Measurements from ENCODE around the gene ZMYM4. TPM values are rescaled to one million over a fixed set of nuclear protein-coding genes. Genes with fewer than 3 reads are reported as not detected.

Gene ZMYM4
- polyA plus RNA-seq, 1 donor from 2014 or later = 36.1 TPM

- Histone ChIP-seq H3K27me3 (ENCODE audit: insufficient read depth, low read depth, low read length) (no peaks in the 10 kb centered on the region), H3K36me3 (ENCODE audit: insufficient read depth, low read length) (no peaks in the 10 kb centered on the region), H3K4me2 (ENCODE audit: low read length) (no peak overlapping the region), H2AFZ (ENCODE audit: low read depth, low read length) (no peak overlapping the region), H3F3A (ENCODE audit: insufficient read depth, low read length, poor library complexity, severe bottlenecking) (no peaks in the 10 kb centered on the region), H3K4me3 (ENCODE audit: low read length) (no peak overlapping the region), H3K79me2 (replicated peaks; ENCODE audit: insufficient read depth, low read length) (no peaks in the 10 kb centered on the region), H4K20me1 (ENCODE audit: insufficient read depth) (no peaks in the 10 kb centered on the region), H3K9ac (ENCODE audit: low read length) (no peak overlapping the region), H3K9me2 (ENCODE audit: insufficient read depth, low read length) (no peaks in the 10 kb centered on the region), H3K27ac (ENCODE audit: low read length) (no peak overlapping the region), H3K9me3 (ENCODE audit: low read length) (no peaks in the 10 kb centered on the region)
- no peak for TF ChIP-seq POLR2AphosphoS5 (IDR thresholded peaks at IDR 0.05)
- no peak for TF ChIP-seq MXI1 (conservative IDR thresholded peaks at IDR 0.05; ENCODE audit: poor library complexity, severe bottlenecking)
- peak; percentile 89 for TF ChIP-seq RAD21 (conservative IDR thresholded peaks at IDR 0.05)
- no peak for TF ChIP-seq EP300 (conservative IDR thresholded peaks at IDR 0.05; ENCODE audit: poor library complexity, severe bottlenecking)
- TF ChIP-seq SMC3 (conservative IDR thresholded peaks at IDR 0.05; ENCODE audit: poor library complexity) = peak; percentile 91
- TF ChIP-seq, protein P1, sequence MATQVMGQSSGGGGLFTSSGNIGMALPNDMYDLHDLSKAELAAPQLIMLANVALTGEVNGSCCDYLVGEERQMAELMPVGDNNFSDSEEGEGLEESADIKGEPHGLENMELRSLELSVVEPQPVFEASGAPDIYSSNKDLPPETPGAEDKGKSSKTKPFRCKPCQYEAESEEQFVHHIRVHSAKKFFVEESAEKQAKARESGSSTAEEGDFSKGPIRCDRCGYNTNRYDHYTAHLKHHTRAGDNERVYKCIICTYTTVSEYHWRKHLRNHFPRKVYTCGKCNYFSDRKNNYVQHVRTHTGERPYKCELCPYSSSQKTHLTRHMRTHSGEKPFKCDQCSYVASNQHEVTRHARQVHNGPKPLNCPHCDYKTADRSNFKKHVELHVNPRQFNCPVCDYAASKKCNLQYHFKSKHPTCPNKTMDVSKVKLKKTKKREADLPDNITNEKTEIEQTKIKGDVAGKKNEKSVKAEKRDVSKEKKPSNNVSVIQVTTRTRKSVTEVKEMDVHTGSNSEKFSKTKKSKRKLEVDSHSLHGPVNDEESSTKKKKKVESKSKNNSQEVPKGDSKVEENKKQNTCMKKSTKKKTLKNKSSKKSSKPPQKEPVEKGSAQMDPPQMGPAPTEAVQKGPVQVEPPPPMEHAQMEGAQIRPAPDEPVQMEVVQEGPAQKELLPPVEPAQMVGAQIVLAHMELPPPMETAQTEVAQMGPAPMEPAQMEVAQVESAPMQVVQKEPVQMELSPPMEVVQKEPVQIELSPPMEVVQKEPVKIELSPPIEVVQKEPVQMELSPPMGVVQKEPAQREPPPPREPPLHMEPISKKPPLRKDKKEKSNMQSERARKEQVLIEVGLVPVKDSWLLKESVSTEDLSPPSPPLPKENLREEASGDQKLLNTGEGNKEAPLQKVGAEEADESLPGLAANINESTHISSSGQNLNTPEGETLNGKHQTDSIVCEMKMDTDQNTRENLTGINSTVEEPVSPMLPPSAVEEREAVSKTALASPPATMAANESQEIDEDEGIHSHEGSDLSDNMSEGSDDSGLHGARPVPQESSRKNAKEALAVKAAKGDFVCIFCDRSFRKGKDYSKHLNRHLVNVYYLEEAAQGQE (IDR thresholded peaks at IDR 0.05; ENCODE audit: borderline replicate concordance) = no peak
- TF ChIP-seq CTCF (IDR thresholded peaks at IDR 0.05; ENCODE audit: poor library complexity, severe bottlenecking) = peak; percentile 92
- no peak for TF ChIP-seq TAF1 (IDR thresholded peaks at IDR 0.05; ENCODE audit: low read depth)
- TF ChIP-seq EZH2 (IDR thresholded peaks at IDR 0.05; ENCODE audit: borderline replicate concordance, insufficient read depth, low read length, poor library complexity, severe bottlenecking) = no peak
Measured at GRCh38 chr1:35451125-35451528, 182.6 kb downstream of the ZMYM4 start.

GRCh38 chr1:35452106-35452774 lies 183.7 kb downstream of the ZMYM4 start:
- H3K27ac ChIP-seq (ENCODE audit: low read length) = no peak overlapping the region
- no peak overlapping the region for H3K9ac ChIP-seq (ENCODE audit: low read length)
- no peak overlapping the region for H2AFZ ChIP-seq (ENCODE audit: low read depth, low read length)
- no peaks in the 10 kb centered on the region for H3K9me2 ChIP-seq (ENCODE audit: insufficient read depth, low read length)
- TF ChIP-seq CTCF (IDR thresholded peaks at IDR 0.05; ENCODE audit: poor library complexity, severe bottlenecking) (no peak), EP300 (conservative IDR thresholded peaks at IDR 0.05; ENCODE audit: poor library complexity, severe bottlenecking) (no peak), SMC3 (conservative IDR thresholded peaks at IDR 0.05; ENCODE audit: poor library complexity) (no peak), MXI1 (conservative IDR thresholded peaks at IDR 0.05; ENCODE audit: poor library complexity, severe bottlenecking) (no peak), POLR2AphosphoS5 (IDR thresholded peaks at IDR 0.05) (no peak), RAD21 (conservative IDR thresholded peaks at IDR 0.05) (no peak), TAF1 (IDR thresholded peaks at IDR 0.05; ENCODE audit: low read depth) (no peak), EZH2 (IDR thresholded peaks at IDR 0.05; ENCODE audit: borderline replicate concordance, insufficient read depth, low read length, poor library complexity, severe bottlenecking) (no peak)
- TF ChIP-seq, protein P1 (IDR thresholded peaks at IDR 0.05; ENCODE audit: borderline replicate concordance) = no peak
- H3K27me3 ChIP-seq (ENCODE audit: insufficient read depth, low read depth, low read length) = no peaks in the 10 kb centered on the region
- no peaks in the 10 kb centered on the region for H3K9me3 ChIP-seq (ENCODE audit: low read length)
- H3K79me2 ChIP-seq (replicated peaks; ENCODE audit: insufficient read depth, low read length) = no peaks in the 10 kb centered on the region
- no peak overlapping the region for H3K4me3 ChIP-seq (ENCODE audit: low read length)
- H4K20me1 ChIP-seq (ENCODE audit: insufficient read depth) = no peaks in the 10 kb centered on the region
- no peaks in the 10 kb centered on the region for H3F3A ChIP-seq (ENCODE audit: insufficient read depth, low read length, poor library complexity, severe bottlenecking)
- no peak overlapping the region for H3K4me2 ChIP-seq (ENCODE audit: low read length)
- no peaks in the 10 kb centered on the region for H3K36me3 ChIP-seq (ENCODE audit: insufficient read depth, low read length)

Data from neural cell (in vitro differentiated cells).